Measurements from ENCODE around the gene PPP6R2.
"Not testable (repeated sequence)": the region's sequence is repeated elsewhere in the genome, so short reads cannot be mapped to it uniquely, and the experiment has no call there.

The PPP6R2 gene

DNA sequence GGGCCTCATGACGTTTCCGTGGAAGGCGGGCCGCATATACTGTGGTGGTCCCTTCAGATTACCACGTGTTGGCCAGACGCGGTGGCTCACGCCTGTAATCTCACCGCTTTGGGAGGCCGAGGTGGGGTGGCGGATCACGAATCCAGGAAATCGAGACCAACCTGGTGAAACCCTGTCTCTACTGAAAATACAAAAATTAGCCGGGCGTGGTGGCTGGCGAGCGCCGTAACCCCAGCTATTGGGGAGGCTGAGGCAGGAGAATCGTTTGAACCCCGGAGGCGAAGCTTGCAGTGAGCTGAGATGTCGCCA, 15.5 kb upstream of the PPP6R2 start:
- H3K36me3 ChIP-seq (ENCODE audit: control insufficient read depth, insufficient read depth, low read length), result no peaks in the 10 kb centered on the region
- H3K4me1 ChIP-seq (ENCODE audit: control insufficient read depth, insufficient read depth, low read length), result peaks cover 5% of the 10 kb centered on the region
- 92 to 93% methylated on average over 22 of the region's 22 CpGs for WGBS, 2 experiments
- H3K9me3 ChIP-seq (ENCODE audit: control insufficient read depth, low read length), result no peaks in the 10 kb centered on the region
- no peak overlapping the region for H3K27ac ChIP-seq (ENCODE audit: insufficient read depth, low read depth, low read length, poor library complexity, severe bottlenecking)
- peak overlapping the region; percentile 49 for H3K4me3 ChIP-seq (ENCODE audit: insufficient read depth, low read depth, low read length)
- peaks cover 9% of the 10 kb centered on the region for H3K27me3 ChIP-seq (ENCODE audit: control insufficient read depth, insufficient read depth, low read length, poor library complexity, severe bottlenecking)

DNA sequence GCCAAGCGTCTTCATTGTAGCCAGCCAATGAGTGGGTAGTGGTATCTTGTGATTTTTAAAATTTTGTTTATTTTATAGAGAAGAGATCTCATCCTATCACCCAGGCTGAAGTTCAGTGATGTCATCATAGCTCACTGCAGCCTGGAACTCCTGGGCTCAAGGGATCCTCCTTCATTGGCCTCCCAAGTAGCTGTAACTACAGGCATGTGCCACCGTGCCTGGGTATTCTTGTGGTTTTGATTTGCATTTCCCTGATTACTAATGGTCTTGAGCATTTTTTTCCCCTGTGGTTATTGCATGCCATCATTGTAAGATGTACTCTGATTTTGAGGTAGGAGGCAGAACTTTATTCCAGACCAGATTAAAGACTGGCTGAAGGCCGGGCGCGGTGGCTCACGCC, 13.9 kb upstream of the PPP6R2 start:
- Histone ChIP-seq H3K27ac (ENCODE audit: insufficient read depth, low read depth, low read length, poor library complexity, severe bottlenecking) (no peak overlapping the region), H3K36me3 (ENCODE audit: control insufficient read depth, insufficient read depth, low read length) (no peaks in the 10 kb centered on the region), H3K4me1 (ENCODE audit: control insufficient read depth, insufficient read depth, low read length) (peaks cover 5% of the 10 kb centered on the region), H3K4me3 (ENCODE audit: insufficient read depth, low read depth, low read length) (no peak overlapping the region), H3K9me3 (ENCODE audit: control insufficient read depth, low read length) (no peaks in the 10 kb centered on the region), H3K27me3 (ENCODE audit: control insufficient read depth, insufficient read depth, low read length, poor library complexity, severe bottlenecking) (peaks cover 9% of the 10 kb centered on the region)
- 91 to 93% methylated on average over 5 to 6 of the region's 6 CpGs for whole genome bisulfite sequencing, 2 experiments

DNA sequence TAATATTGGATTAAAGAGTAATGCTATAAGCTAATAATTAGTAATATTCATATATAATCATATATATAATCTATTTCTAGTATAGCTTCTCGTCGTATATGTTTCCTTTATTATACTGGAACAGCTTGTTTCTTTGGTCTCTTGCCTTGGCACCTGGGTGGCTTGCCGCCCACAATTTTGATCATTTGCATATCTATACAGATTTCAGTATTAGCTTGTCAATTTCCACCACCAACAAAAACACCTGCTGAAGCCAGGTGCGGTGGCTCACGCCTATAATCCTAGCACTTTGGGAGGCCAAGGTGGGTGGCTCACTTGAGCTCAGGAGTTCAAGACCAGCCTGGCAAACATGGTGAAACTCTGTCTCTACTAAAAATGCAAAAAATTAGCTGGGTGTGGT, 8.7 kb upstream of the PPP6R2 start:
- not testable (repeated sequence) for H3K4me1 ChIP-seq (ENCODE audit: control insufficient read depth, insufficient read depth, low read length); H3K27ac ChIP-seq (ENCODE audit: insufficient read depth, low read depth, low read length, poor library complexity, severe bottlenecking); H3K36me3 ChIP-seq (ENCODE audit: control insufficient read depth, insufficient read depth, low read length); H3K27me3 ChIP-seq (ENCODE audit: control insufficient read depth, insufficient read depth, low read length, poor library complexity, severe bottlenecking); H3K4me3 ChIP-seq (ENCODE audit: insufficient read depth, low read depth, low read length); H3K9me3 ChIP-seq (ENCODE audit: control insufficient read depth, low read length)
- 84 to 89% methylated on average over 4 to 5 of the region's 5 CpGs for WGBS, 2 experiments

DNA sequence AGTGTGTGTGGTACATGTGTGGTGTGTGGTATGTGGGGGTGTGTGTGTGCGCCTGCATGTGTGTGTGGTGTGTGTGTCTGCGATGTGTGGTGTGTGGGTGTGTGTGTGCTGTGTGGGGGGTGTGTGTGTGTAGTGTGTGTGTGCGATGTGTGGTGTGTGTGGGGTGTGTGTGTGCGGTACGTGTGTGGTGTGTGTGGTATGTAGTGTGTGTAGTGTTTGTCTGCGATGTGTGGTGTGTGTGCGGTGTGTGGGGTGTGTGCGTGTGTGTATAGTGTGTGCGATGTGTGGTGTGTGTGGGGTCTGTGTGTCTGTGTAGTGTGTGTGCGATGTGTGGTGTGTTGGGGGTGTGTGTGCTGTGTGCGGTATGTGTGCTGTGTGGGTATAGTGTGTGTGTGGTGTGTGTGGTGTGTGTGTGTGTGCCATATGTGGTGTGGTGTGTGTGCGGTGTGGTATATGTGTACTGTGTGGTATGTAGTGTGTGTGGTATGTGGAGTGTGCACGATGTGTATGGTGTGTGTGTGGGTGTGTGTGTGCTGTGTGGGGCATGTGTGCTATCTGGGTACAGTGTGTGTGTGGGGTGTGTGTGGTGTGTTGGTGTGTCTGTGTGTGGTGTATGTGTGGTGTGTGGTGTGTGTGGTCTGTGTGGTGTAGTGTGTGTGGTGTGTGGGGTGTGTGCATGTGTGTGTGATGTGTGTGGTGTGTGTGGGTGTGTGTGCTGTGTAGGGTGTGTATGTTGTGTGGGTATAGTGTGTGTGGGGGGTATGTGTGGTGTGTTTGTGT, 5.7 kb upstream of the PPP6R2 start:
- Histone ChIP-seq H3K4me1 (ENCODE audit: control insufficient read depth, insufficient read depth, low read length) (no peaks in the 10 kb centered on the region), H3K36me3 (ENCODE audit: control insufficient read depth, insufficient read depth, low read length) (no peaks in the 10 kb centered on the region), H3K27me3 (ENCODE audit: control insufficient read depth, insufficient read depth, low read length, poor library complexity, severe bottlenecking) (no peaks in the 10 kb centered on the region), H3K27ac (ENCODE audit: insufficient read depth, low read depth, low read length, poor library complexity, severe bottlenecking) (no peak overlapping the region), H3K9me3 (ENCODE audit: control insufficient read depth, low read length) (no peaks in the 10 kb centered on the region), H3K4me3 (ENCODE audit: insufficient read depth, low read depth, low read length) (no peak overlapping the region)
- 96% methylated on average over 13 of the region's 13 CpGs for WGBS, 2 experiments

DNA sequence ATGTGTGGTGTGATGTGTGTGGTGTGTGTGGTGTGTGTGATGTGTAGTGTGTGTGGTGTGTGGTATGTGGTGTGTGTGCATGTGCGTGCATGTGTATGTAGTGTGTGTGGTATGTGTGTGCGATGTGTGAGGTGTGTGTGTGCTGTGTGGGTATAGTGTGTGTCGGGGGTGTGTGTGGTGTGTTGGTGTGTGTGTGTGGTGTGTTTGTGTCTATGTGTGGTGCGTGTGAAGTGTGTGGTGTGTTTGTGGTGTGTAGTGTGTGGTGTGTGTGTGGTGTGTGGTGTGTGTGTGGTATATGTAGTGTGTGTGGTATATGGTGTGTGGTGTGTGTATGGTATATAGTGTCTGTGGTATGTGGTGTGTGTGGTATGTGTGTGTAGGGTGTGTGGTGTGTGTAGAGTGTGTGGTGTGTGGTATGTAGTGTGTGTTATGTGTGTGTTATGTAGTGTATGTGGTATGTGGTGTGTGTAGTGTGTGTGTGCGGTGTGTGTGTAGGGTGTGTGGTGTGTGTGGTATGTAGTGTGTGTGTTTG, 5.0 kb upstream of the PPP6R2 start:
- Histone ChIP-seq H3K4me1 (ENCODE audit: control insufficient read depth, insufficient read depth, low read length) (no peaks in the 10 kb centered on the region), H3K4me3 (ENCODE audit: insufficient read depth, low read depth, low read length) (no peak overlapping the region)

DNA sequence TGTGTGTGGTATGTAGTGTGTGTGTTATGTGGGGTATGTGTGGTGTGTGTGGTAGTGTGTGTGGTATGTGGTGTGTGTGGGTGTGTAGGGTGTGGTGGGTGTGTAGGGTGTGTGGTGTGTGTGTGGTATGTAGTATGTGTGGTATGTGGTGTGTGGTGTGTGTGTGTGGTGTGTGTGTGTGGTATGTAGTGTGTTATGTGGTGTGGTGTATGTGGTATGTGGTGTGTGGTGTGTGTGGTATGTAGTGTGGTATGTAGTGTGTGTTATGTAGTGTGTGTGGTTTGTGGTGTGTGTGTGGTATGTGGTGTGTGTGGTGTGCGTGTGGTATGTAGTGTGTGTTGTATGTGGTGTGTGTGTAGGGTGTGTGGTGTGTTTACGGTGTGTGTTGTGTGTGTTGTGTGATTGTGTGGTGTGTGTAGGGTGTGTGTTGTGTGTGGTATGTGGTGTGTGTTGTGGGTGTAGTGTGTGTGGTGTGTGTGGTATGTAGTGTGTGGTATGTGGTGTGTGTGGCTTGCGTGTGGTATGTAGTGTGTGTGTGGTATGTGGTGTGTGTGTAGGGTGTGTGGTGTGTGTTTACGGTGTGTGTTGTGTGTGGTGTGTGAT, 4.2 kb upstream of the PPP6R2 start:
- H3K9me3 ChIP-seq (ENCODE audit: control insufficient read depth, low read length), result no peaks in the 10 kb centered on the region
- no peaks in the 10 kb centered on the region for H3K27me3 ChIP-seq (ENCODE audit: control insufficient read depth, insufficient read depth, low read length, poor library complexity, severe bottlenecking)
- 88 to 96% methylated on average over 4 of the region's 4 CpGs for WGBS, 2 experiments
- no peaks in the 10 kb centered on the region for H3K4me1 ChIP-seq (ENCODE audit: control insufficient read depth, insufficient read depth, low read length)
- H3K27ac ChIP-seq (ENCODE audit: insufficient read depth, low read depth, low read length, poor library complexity, severe bottlenecking), result no peak overlapping the region
- H3K4me3 ChIP-seq (ENCODE audit: insufficient read depth, low read depth, low read length), result no peak overlapping the region
- no peaks in the 10 kb centered on the region for H3K36me3 ChIP-seq (ENCODE audit: control insufficient read depth, insufficient read depth, low read length)

More for the DNA sequence above, 5.0 kb upstream of the PPP6R2 start:
- H3K36me3 ChIP-seq (ENCODE audit: control insufficient read depth, insufficient read depth, low read length), result no peaks in the 10 kb centered on the region
- 91 to 94% methylated on average over 5 of the region's 5 CpGs for WGBS, 2 experiments
- no peak overlapping the region for H3K27ac ChIP-seq (ENCODE audit: insufficient read depth, low read depth, low read length, poor library complexity, severe bottlenecking)
- H3K27me3 ChIP-seq (ENCODE audit: control insufficient read depth, insufficient read depth, low read length, poor library complexity, severe bottlenecking), result no peaks in the 10 kb centered on the region
- H3K9me3 ChIP-seq (ENCODE audit: control insufficient read depth, low read length), result no peaks in the 10 kb centered on the region

DNA sequence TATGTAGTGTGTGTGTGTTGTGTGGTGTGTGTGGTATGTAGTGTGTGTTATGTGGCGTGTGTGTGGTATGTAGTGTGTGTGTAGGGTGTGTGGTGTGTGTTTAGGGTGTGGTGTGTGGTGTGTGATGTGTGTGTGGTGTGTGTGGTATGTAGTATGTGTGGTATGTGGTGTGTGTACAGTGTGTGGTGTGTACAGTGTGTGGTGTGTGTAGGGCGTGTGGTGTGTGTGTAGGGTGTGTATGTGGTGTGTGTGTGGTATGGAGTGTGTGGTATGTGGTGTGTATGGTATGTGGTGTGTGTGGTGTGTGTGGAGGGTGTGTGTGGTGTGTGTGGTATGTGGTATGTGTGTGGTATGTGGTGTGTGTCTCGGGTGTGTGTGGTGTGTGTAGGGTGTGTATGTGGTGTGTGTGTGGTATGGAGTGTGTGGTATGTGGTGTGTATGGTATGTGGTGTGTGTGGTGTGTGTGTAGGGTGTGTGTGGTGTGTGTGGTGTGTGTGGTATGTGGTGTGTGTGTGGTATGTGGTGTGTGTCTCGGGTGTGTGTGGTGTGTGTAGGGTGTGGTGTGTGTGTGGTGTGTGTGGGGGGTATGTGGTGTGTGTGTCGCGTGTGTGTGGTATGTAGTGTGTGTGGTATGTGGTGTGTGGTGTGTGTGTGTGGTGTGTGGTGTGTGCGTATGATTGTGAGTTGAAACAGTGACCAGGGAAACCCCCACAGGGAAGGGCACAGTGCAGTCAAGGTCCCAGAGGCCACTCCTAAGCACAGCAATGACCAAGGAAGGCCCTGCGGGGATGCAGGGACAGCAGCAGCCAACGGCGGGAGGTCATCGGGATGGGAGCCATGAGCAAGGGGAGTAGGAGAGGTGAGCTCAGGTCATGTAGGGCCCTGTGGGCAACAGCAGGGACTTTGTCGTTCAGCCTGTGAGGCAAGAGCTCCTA, 2.9 kb upstream of the PPP6R2 start:
- H3K27ac ChIP-seq (ENCODE audit: insufficient read depth, low read depth, low read length, poor library complexity, severe bottlenecking), result no peak overlapping the region
- no peaks in the 10 kb centered on the region for H3K36me3 ChIP-seq (ENCODE audit: control insufficient read depth, insufficient read depth, low read length)
- H3K27me3 ChIP-seq (ENCODE audit: control insufficient read depth, insufficient read depth, low read length, poor library complexity, severe bottlenecking), result no peaks in the 10 kb centered on the region
- whole genome bisulfite sequencing, 2 experiments, result 85 to 86% methylated on average over 12 of the region's 12 CpGs
- no peak overlapping the region for H3K4me3 ChIP-seq (ENCODE audit: insufficient read depth, low read depth, low read length)
- H3K4me1 ChIP-seq (ENCODE audit: control insufficient read depth, insufficient read depth, low read length), result no peaks in the 10 kb centered on the region
- H3K9me3 ChIP-seq (ENCODE audit: control insufficient read depth, low read length), result no peaks in the 10 kb centered on the region

DNA sequence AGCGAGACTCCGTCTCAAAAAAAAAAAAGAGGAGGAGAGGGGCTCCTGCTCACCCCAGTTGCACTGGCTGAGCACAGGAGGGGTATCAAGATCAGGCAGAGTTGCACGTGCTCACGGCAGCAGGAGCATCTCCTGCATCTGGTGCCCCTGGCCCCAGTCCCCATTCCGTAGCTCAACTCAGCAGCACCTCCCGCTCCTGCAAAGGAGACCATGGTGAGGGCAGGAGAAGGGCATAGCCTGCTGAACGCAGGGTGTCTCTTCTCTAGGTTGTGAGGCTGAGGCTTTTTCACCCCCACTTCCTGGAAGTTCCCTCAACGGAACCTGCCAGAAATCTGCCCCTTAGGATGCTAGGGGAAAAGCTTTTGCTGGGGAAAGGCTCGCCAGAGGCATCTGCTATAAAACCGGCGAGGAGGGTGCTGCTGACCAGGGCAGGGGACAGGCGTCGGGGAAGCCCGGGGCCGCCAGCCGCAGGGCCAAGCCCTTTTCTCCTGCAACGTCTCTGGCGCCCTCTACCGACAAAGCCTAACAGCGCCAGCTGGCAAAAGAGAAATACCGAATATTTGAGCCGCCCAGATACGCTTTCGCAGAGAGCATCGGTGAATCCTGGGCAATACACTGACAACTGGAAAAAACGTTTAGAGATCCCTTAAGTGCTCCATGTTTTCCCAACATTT, 1.0 kb upstream of the PPP6R2 start:
- Histone ChIP-seq H3K9me3 (ENCODE audit: control insufficient read depth, low read length) (no peaks in the 10 kb centered on the region), H3K36me3 (ENCODE audit: control insufficient read depth, insufficient read depth, low read length) (no peaks in the 10 kb centered on the region), H3K4me3 (ENCODE audit: insufficient read depth, low read depth, low read length) (peak overlapping the region; percentile 68), H3K4me1 (ENCODE audit: control insufficient read depth, insufficient read depth, low read length) (no peaks in the 10 kb centered on the region), H3K27me3 (ENCODE audit: control insufficient read depth, insufficient read depth, low read length, poor library complexity, severe bottlenecking) (no peaks in the 10 kb centered on the region), H3K27ac (ENCODE audit: insufficient read depth, low read depth, low read length, poor library complexity, severe bottlenecking) (peak overlapping the region; percentile 87)
- WGBS, 2 experiments, result 14% methylated on average over 26 of the region's 26 CpGs

DNA sequence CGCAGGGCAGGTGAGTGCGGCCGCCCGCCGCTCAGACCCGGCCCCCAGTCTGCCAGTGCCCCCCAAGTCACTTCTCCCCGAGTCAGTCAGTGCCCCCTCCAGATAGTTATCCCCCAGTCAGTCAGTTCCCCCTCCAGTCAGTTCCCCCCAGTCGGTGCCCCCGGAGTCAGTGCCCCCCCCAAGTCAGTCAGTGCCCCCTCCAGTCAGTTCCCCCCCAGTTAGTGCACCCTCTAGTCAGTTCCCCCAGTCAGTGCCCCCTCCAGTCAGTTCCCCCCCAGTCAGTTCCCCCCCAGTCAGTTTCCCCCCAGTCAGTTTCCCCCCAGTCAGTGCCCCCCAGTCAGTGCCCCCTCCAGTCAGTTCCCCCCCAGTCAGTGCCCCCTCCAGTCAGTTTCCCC, 411 bp downstream of the PPP6R2 start:
- no peak overlapping the region for H3K27ac ChIP-seq (ENCODE audit: insufficient read depth, low read depth, low read length, poor library complexity, severe bottlenecking)

More for the DNA sequence above, 411 bp downstream of the PPP6R2 start:
- 0 to 1% methylated on average over 7 of the region's 9 CpGs for WGBS, 2 experiments
- no peaks in the 10 kb centered on the region for H3K36me3 ChIP-seq (ENCODE audit: control insufficient read depth, insufficient read depth, low read length)
- H3K27me3 ChIP-seq (ENCODE audit: control insufficient read depth, insufficient read depth, low read length, poor library complexity, severe bottlenecking), result no peaks in the 10 kb centered on the region
- no peaks in the 10 kb centered on the region for H3K4me1 ChIP-seq (ENCODE audit: control insufficient read depth, insufficient read depth, low read length)
- H3K4me3 ChIP-seq (ENCODE audit: insufficient read depth, low read depth, low read length), result peak overlapping the region; percentile 68
- H3K9me3 ChIP-seq (ENCODE audit: control insufficient read depth, low read length), result no peaks in the 10 kb centered on the region

All from ectodermal cell (in vitro differentiated cells).